ENCODE measurements around the gene LAMC3. TPM values are rescaled to one million over a fixed set of nuclear protein-coding genes. Genes with fewer than 3 reads are reported as not detected.

LAMC3 gene
- total and polyA plus RNA-seq, 9 of the 15 experiments (the other 6 are each of a cell fraction or from before 2014, with no cell fraction given) = 0.10 TPM; not detected in 8

DNA sequence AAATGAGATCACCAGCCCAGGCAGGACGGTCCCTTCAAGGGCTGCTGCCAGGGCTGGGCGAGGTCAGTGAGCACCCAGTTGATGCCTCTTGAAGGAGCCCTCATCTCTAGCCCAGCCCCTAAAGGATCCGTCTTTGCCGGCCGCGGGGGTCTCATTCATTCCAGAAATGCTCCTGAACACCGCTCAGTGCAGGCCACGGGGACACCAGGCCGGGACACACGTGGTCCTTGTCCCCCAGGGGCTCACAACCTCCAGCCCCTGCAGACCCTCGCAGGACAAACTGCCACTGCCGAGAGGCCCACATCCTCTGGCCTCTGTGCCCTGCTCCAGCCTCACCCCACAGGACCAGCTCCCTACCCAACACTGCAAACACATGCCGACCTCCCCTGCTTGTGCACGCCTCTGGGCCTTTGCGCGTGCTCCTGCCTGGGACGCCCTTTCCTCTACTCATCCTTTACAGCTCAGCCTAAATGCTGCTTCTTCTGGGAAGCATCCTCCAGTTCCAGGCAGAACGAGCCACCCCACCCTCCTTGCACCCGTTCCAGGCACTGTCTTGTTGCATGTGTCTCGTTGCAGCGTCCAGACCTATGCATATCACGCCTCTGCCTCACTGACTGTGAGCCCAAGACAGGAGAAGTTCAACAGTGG is 10.3 kb upstream of the LAMC3 start:
- peak overlapping the region; percentile 0; the same call in 1 of the 2 replicates for H2AFZ ChIP-seq (ENCODE audit: low read depth, low read length)
- intact Hi-C loops (cut with micrococcal nuclease) (loop anchor here (1.0 to 2.0 kb wide), 6 partner anchors 48 to 227 kb away; no protein-coding TSS in a partner anchor), in situ Hi-C loops (cut with MboI) (loop anchor here (5.0 to 25.0 kb wide), 2 partner anchors 126 to 286 kb away; no protein-coding TSS in a partner anchor)
- ATAC-seq (peak; percentile 30), FAIRE-seq (no peak), DNase-seq (ENCODE audit: extremely low read depth in 1 of 4, low spot score in 3 of 4) (peak in 1 of 4 experiments; percentile 70)
- BruUV-seq (replicated peaks) = no TSS peak
- peaks cover 69 to 95% of the 10 kb centered on the region in 2 experiments for H3K27me3 ChIP-seq (ENCODE audit: control insufficient read depth in 2 of 2, insufficient read depth in 2 of 2, low read length in 2 of 2)
- H3K9me3 ChIP-seq (replicated peaks; ENCODE audit: control insufficient read depth, insufficient read depth, low read depth, low read length) = no peaks in the 10 kb centered on the region; the same call in 1 of the 2 replicates
- CTCF ChIA-PET (ENCODE audit: low intra/inter-chr PET ratio) = interaction anchor here (0.6 to 4.5 kb wide), 10 partner anchors 16 to 291 kb away, joined by 3 to 44 read pairs (median 6); no protein-coding TSS in a partner anchor
- H3K4me2 ChIP-seq (ENCODE audit: insufficient read depth, low read length) = no peak overlapping the region
- no peaks in the 10 kb centered on the region for H3K36me3 ChIP-seq (ENCODE audit: control insufficient read depth, insufficient read depth, low read length)
- no peak overlapping the region for H3K4me3 ChIP-seq
- no peak overlapping the region for H3K27ac ChIP-seq (ENCODE audit: extremely low read depth, low read depth, low read length)
- H3K9me1 ChIP-seq (ENCODE audit: control insufficient read depth, insufficient read depth, low read length) = no peaks in the 10 kb centered on the region
- peaks cover 74% of the 10 kb centered on the region for H4K20me1 ChIP-seq (replicated peaks; ENCODE audit: control insufficient read depth, insufficient read depth, low read length)
- H3K9ac ChIP-seq (ENCODE audit: insufficient read depth in 1 of 2, low read depth in 2 of 2, low read length in 2 of 2) = peak overlapping the region in 1 of 2 experiments; percentile 0; a peak in 2 of 4 replicates
- POLR2A ChIA-PET = interaction anchor here (0.6 to 13.1 kb wide), 35 partner anchors 6 to 1217 kb away, joined by 3 to 131 read pairs (median 4); partner anchors contain the start of genes LAMC3 and NUP214
- H3K4me1 ChIP-seq (replicated peaks in 1 of 2; ENCODE audit: control insufficient read depth in 2 of 2, insufficient read depth in 2 of 2, low read length in 2 of 2) = peaks cover 0 to 18% of the 10 kb centered on the region in 2 experiments; a peak in 3 of 5 replicates
- H3K79me2 ChIP-seq (ENCODE audit: control insufficient read depth, insufficient read depth, low read length) = no peaks in the 10 kb centered on the region
- WGBS (ENCODE audit: insufficient coverage, low coverage, missing lambda C conversion rate) = 9% methylated on average over 22 of the region's 22 CpGs
- TF ChIP-seq ZNF75A (CRISPR knock-in tag; IDR thresholded peaks at IDR 0.05) = no peak
- no peak for TF ChIP-seq MYBL2 (IDR thresholded peaks at IDR 0.05; ENCODE audit: low read depth)
- TF ChIP-seq MYBL2 (CRISPR knock-in tag; IDR thresholded peaks at IDR 0.05; ENCODE audit: borderline replicate concordance) = no peak
- TF ChIP-seq ZNF140 (CRISPR knock-in tag; IDR thresholded peaks at IDR 0.05) = no peak
- TF ChIP-seq, protein P1, sequence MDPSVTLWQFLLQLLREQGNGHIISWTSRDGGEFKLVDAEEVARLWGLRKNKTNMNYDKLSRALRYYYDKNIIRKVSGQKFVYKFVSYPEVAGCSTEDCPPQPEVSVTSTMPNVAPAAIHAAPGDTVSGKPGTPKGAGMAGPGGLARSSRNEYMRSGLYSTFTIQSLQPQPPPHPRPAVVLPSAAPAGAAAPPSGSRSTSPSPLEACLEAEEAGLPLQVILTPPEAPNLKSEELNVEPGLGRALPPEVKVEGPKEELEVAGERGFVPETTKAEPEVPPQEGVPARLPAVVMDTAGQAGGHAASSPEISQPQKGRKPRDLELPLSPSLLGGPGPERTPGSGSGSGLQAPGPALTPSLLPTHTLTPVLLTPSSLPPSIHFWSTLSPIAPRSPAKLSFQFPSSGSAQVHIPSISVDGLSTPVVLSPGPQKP (CRISPR knock-in tag; IDR thresholded peaks at IDR 0.05) = no peak
- TF ChIP-seq CAMTA2 (CRISPR knock-in tag; conservative IDR thresholded peaks at IDR 0.05) = no peak
- TF ChIP-seq RCOR1 (IDR thresholded peaks at IDR 0.05; ENCODE audit: borderline replicate concordance in 1 of 2, low read depth in 2 of 2, low read length in 2 of 2) = no peak
- TF ChIP-seq RBM34 (IDR thresholded peaks at IDR 0.05; ENCODE audit: borderline replicate concordance, insufficient read depth, low read length) = no peak
- TF ChIP-seq TCF7L2 (IDR thresholded peaks at IDR 0.05; ENCODE audit: low read depth, low read length) = no peak
- TF ChIP-seq, protein P2, sequence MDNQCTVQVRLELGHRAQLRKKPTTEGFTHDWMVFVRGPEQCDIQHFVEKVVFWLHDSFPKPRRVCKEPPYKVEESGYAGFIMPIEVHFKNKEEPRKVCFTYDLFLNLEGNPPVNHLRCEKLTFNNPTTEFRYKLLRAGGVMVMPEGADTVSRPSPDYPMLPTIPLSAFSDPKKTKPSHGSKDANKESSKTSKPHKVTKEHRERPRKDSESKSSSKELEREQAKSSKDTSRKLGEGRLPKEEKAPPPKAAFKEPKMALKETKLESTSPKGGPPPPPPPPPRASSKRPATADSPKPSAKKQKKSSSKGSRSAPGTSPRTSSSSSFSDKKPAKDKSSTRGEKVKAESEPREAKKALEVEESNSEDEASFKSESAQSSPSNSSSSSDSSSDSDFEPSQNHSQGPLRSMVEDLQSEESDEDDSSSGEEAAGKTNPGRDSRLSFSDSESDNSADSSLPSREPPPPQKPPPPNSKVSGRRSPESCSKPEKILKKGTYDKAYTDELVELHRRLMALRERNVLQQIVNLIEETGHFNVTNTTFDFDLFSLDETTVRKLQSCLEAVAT (IDR thresholded peaks at IDR 0.05) = no peak
- TF ChIP-seq, protein P3, sequence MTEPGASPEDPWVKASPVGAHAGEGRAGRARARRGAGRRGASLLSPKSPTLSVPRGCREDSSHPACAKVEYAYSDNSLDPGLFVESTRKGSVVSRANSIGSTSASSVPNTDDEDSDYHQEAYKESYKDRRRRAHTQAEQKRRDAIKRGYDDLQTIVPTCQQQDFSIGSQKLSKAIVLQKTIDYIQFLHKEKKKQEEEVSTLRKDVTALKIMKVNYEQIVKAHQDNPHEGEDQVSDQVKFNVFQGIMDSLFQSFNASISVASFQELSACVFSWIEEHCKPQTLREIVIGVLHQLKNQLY (CRISPR knock-in tag; conservative IDR thresholded peaks at IDR 0.05) = peak in 1 of 2 experiments; percentile 68; a peak in 2 of 4 replicates
- TF ChIP-seq, protein P4, sequence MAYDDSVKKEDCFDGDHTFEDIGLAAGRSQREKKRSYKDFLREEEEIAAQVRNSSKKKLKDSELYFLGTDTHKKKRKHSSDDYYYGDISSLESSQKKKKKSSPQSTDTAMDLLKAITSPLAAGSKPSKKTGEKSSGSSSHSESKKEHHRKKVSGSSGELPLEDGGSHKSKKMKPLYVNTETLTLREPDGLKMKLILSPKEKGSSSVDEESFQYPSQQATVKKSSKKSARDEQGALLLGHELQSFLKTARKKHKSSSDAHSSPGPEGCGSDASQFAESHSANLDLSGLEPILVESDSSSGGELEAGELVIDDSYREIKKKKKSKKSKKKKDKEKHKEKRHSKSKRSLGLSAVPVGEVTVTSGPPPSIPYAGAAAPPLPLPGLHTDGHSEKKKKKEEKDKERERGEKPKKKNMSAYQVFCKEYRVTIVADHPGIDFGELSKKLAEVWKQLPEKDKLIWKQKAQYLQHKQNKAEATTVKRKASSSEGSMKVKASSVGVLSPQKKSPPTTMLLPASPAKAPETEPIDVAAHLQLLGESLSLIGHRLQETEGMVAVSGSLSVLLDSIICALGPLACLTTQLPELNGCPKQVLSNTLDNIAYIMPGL (CRISPR knock-in tag; IDR thresholded peaks at IDR 0.05) = peak; percentile 56
- TF ChIP-seq, protein P5, sequence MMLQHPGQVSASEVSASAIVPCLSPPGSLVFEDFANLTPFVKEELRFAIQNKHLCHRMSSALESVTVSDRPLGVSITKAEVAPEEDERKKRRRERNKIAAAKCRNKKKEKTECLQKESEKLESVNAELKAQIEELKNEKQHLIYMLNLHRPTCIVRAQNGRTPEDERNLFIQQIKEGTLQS (IDR thresholded peaks at IDR 0.05) = no peak
- TF ChIP-seq, protein P5 (CRISPR knock-in tag; conservative IDR thresholded peaks at IDR 0.05) = no peak
- TF ChIP-seq SMAD1 (IDR thresholded peaks at IDR 0.05; ENCODE audit: low read depth, low read length, partially characterized antibody) = no peak

All from K562 (cell line).